MM.1S (cell line): ENCODE measurements around the gene SCIN.

Experiments used
- DNase-seq: peaks from one replicate; pipeline ENCODE4 v3.0.0-alpha.2; 2015
- H2AFZ ChIP-seq: fragments of 300-600 bp; sonication (generic); 2 replicates; pipeline ENCODE4 v1.6.0; 2016; ENCODE audit warnings: antibody characterized with exemption, low read length
- H3F3A ChIP-seq: fragments of 300-600 bp; sonication (generic); 2 replicates; pipeline ENCODE4 v1.6.1; 2016; ENCODE audit warnings: mild to moderate bottlenecking, antibody characterized with exemption, low read length, moderate library complexity, mixed read lengths; ENCODE audit not compliant: insufficient read depth
- H3K27ac ChIP-seq: fragments of 300-600 bp; sonication (generic); 2 replicates; pipeline ENCODE4 v1.5.1; 2016; ENCODE audit warnings: mild to moderate bottlenecking, low read length
- H3K27me3 ChIP-seq: fragments of 300-600 bp; sonication (generic); replicated peaks from 2 replicates; pipeline ENCODE4 v1.6.0; 2016; ENCODE audit warnings: low read length; ENCODE audit not compliant: insufficient read depth
- H3K36me3 ChIP-seq: fragments of 300-600 bp; sonication (generic); replicated peaks from 2 replicates; pipeline ENCODE4 v1.6.1; 2016; ENCODE audit warnings: mild to moderate bottlenecking, low read length, mixed read lengths; ENCODE audit not compliant: insufficient read depth
- H3K4me1 ChIP-seq: fragments of 300-600 bp; sonication (generic); 2 replicates; pipeline ENCODE4 v1.6.1; 2016; ENCODE audit warnings: low read length, mixed read lengths
- H3K4me2 ChIP-seq: fragments of 300-600 bp; sonication (generic); 2 replicates; pipeline ENCODE4 v1.6.0; 2016; ENCODE audit warnings: low read depth, low read length
- H3K4me3 ChIP-seq: fragments of 300-600 bp; sonication (generic); 2 replicates; pipeline ENCODE4 v1.5.1; 2016; ENCODE audit warnings: low read length, mixed read lengths
- H3K79me2 ChIP-seq: fragments of 300-600 bp; sonication (generic); 2 replicates; pipeline ENCODE4 v1.6.1; 2016; ENCODE audit warnings: mixed run types, low read length, mixed read lengths
- H3K9ac ChIP-seq: fragments of 300-600 bp; sonication (generic); 2 replicates; pipeline ENCODE4 v1.6.1; 2016; ENCODE audit warnings: low read length, mixed read lengths
- H3K9me2 ChIP-seq: fragments of 300-600 bp; sonication (generic); replicated peaks from 2 replicates; pipeline ENCODE4 v1.6.1; 2016; ENCODE audit warnings: mild to moderate bottlenecking, low read length, mixed read lengths; ENCODE audit not compliant: insufficient read depth
- H3K9me3 ChIP-seq: fragments of 300-600 bp; sonication (generic); replicated peaks from 2 replicates; pipeline ENCODE4 v1.6.1; 2016; ENCODE audit warnings: mild to moderate bottlenecking, low read length, mixed read lengths; ENCODE audit not compliant: insufficient read depth
- H4K20me1 ChIP-seq: fragments of 300-600 bp; sonication (generic); 2 replicates; pipeline ENCODE4 v1.6.1; 2016; ENCODE audit warnings: mild to moderate bottlenecking, low read length, moderate library complexity, mixed read lengths; ENCODE audit not compliant: insufficient read depth
- CTCF ChIP-seq: fragments of 300-600 bp; sonication (generic); IDR thresholded peaks from 2 replicates; pipeline ENCODE4 v1.5.1; 2016; ENCODE audit warnings: antibody characterized with exemption, low read length, mixed read lengths
- EZH2 ChIP-seq: fragments of 300-600 bp; sonication (generic); optimal IDR thresholded peaks from 2 replicates; pipeline ENCODE3; 2017; ENCODE audit warnings: low read depth, mild to moderate bottlenecking, antibody characterized with exemption, low read length, mixed read lengths
- EZH2phosphoT487 ChIP-seq: fragments of 300-600 bp; sonication (generic); IDR thresholded peaks from 2 replicates; pipeline ENCODE4 v1.6.1; 2018; ENCODE audit warnings: antibody characterized with exemption, low read length

SCIN gene

GRCh38 chr7:12567015-12567414 lies 3.5 kb upstream of the SCIN start:
- peak; percentile 89 for DNase-seq
- Histone ChIP-seq H3K9me3 (no peaks in the 10 kb centered on the region), H3K9ac (no peak overlapping the region), H3K4me1 (peaks cover 27% of the 10 kb centered on the region), H3F3A (peaks cover 24% of the 10 kb centered on the region), H3K79me2 (no peaks in the 10 kb centered on the region), H3K4me2 (peak overlapping the region; percentile 35), H4K20me1 (no peaks in the 10 kb centered on the region), H3K36me3 (no peaks in the 10 kb centered on the region), H3K27me3 (no peaks in the 10 kb centered on the region), H3K4me3 (peak overlapping the region; percentile 10; the same call in 1 of the 2 replicates), H2AFZ (no peak overlapping the region), H3K27ac (peak overlapping the region; percentile 27; the same call in 1 of the 2 replicates), H3K9me2 (no peaks in the 10 kb centered on the region)
- no peak for TF ChIP-seq EZH2phosphoT487
- no peak for TF ChIP-seq EZH2
- TF ChIP-seq CTCF: no peak

GRCh38 chr7:12569673-12570072 lies 847 bp upstream of the SCIN start:
- Histone ChIP-seq H3K27me3 (no peaks in the 10 kb centered on the region), H3K4me1 (peaks cover 27% of the 10 kb centered on the region), H3K79me2 (no peaks in the 10 kb centered on the region), H3K27ac (peak overlapping the region; percentile 45; the same call in 1 of the 2 replicates), H3K9me3 (no peaks in the 10 kb centered on the region), H4K20me1 (no peaks in the 10 kb centered on the region), H3K36me3 (no peaks in the 10 kb centered on the region), H3K9ac (no peak overlapping the region), H2AFZ (peak overlapping the region; percentile 49), H3K4me3 (peak overlapping the region; percentile 58), H3K9me2 (no peaks in the 10 kb centered on the region), H3K4me2 (peak overlapping the region; percentile 90), H3F3A (peaks cover 24% of the 10 kb centered on the region)
- no peak for TF ChIP-seq CTCF
- TF ChIP-seq EZH2: no peak
- DNase-seq: peak; percentile 64

- Histone ChIP-seq H3K9me3 (no peaks in the 10 kb centered on the region), H3F3A (peaks cover 24% of the 10 kb centered on the region), H3K4me3 (peak overlapping the region; percentile 58), H3K27me3 (no peaks in the 10 kb centered on the region), H3K4me2 (peak overlapping the region; percentile 90), H3K79me2 (no peaks in the 10 kb centered on the region), H2AFZ (peak overlapping the region; percentile 49), H3K36me3 (no peaks in the 10 kb centered on the region), H3K27ac (peak overlapping the region; percentile 45; the same call in 1 of the 2 replicates), H4K20me1 (no peaks in the 10 kb centered on the region), H3K9ac (peak overlapping the region; percentile 17; the same call in 1 of the 2 replicates), H3K9me2 (no peaks in the 10 kb centered on the region), H3K4me1 (peaks cover 27% of the 10 kb centered on the region)
- TF ChIP-seq EZH2phosphoT487 (no peak), EZH2 (no peak), CTCF (no peak)
- peak; percentile 47 for DNase-seq
Measured at GRCh38 chr7:12570168-12570533, 369 bp upstream of the SCIN start.
